ENCODE data around the gene TLK2. TPM values are rescaled to one million over a fixed set of nuclear protein-coding genes. Genes with fewer than 3 reads are reported as not detected.

Gene TLK2
- total RNA-seq, 1 experiment from 2014 or later, result 31.6 TPM

DNA sequence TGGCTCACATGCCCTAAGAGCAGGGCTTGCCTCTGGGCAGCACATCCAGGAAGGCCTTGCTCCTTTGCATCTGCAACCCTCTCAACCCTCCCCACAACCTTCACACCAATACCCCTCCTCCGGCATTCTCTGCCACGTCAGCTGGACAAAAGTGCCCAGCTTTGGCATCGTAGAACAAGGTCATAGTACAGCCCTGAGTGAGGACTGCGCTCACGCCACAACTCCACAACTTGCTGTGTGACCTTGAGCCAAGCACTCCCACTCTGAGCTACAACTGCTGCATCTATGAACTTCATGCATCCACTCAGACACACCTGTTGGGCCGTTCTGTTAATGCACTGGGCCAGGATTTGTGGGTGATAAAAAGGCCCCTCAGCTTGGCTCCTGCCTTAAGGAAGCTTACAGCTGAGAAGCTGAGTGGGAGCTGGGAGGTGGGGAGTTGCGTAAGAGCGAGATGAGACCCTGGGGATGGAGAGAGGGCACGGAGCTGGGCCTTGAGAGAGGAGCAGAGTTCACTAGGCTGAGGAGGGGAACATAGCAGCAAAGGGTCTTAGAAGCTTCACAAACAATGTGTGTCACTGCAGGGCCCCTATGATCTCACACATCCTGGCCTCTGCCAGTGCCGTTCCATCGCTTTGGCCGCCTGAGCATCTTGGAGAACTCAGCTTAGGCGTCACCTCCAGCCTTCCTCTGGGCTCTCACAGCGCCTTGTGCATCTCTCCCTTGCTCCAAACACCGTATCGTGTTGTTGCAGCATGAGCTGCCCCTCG, 140.2 kb downstream of the TLK2 start:
- in situ Hi-C loops (cut with HindIII; ENCODE audit: low sequenced_read_pairs), result no loop called here
- no peak for DNase-seq (ENCODE audit: low spot score)

GRCh38 chr17:62619417-62620155, 141.0 kb downstream of the TLK2 start:
- DNase-seq (ENCODE audit: low spot score), result no peak
- in situ Hi-C loops (cut with HindIII; ENCODE audit: low sequenced_read_pairs), result no loop called here

DNA sequence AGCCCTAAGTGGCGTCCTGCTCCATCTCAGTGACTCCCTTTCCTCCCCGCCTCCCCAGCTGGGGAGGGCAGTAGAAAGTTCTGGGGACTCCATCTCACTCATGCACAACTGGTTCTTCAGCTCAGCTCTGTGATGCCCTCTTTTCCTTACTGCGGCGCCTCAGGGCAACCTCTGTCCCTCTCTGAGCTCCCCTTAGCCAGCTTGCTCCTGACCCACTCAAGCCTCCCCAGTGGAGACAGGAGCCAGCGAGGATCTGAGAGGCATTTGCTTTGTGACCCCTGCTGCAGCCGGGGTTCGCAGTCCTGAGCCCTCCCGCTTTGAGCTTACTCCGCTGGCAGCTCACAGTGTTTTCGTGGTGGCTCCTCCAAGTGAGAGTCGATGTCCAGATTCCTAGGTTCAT, 142.6 kb downstream of the TLK2 start:
- no peak for DNase-seq (ENCODE audit: low spot score)
- in situ Hi-C loops (cut with HindIII; ENCODE audit: low sequenced_read_pairs), result no loop called here

DNA sequence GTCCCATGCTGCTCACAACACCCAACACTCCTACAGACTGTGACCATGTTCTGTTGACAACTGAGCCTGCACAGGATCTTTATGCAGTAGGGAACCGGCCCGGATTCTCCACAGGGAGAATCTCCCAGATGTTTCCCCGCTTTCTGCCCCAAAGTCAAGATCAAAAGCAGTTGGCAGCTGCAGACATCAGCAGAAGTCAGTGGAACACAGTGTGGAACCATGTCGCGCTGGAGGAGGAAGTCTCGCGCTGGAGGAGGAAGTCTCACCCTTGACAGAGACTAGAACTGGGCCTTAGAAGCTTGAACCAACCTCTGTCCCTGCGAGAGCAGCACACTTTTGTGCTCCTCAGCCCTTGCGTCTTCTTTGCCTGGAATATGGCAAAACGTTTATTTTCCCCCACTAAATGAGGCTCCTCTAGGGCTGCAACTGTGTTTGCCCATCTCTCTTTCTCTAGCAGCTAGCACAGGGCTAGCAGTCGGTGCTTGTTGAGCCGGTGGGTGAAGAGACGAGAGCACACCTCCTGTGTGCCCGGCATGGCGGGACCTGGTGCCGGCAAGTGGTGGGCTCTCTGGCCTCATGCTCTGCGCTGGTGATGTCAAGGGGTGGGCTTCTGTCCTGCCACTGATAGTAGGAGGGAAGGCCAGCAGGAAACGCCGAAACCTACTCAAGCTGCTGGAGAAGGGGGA, 146.7 kb downstream of the TLK2 start:
- no peak for DNase-seq (ENCODE audit: low spot score)

GRCh38 chr17:62625870-62626200, 147.2 kb downstream of the TLK2 start:
- in situ Hi-C loops (cut with HindIII; ENCODE audit: low sequenced_read_pairs), result no loop called here

More for the DNA sequence above, 146.7 kb downstream of the TLK2 start:
- in situ Hi-C loops (cut with HindIII; ENCODE audit: low sequenced_read_pairs), result no loop called here

DNA sequence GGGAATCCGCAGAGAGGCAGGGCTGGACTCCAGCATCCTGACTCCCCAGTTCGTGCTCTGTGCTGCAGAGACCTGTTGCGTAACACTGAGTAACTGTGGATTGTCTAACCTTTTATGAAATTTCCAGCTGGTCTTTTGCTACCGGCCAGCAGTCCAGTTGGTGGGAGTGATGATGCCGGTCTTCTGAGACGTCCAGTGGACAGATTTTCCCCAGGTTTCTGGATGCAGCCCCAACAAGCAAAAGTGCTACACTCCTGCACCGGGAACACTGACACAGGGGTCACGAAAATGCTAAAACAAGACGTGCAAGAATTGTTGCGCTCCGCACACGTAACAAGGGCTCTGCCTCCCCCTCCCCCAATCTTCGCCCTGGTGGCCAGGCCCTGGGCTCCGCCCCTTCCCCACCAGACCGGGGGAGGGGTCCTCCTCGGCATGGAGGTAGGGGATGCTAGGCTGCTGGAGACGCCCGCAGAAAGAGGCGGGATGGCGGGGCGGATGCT, 148.1 kb downstream of the TLK2 start:
- in situ Hi-C loops (cut with HindIII; ENCODE audit: low sequenced_read_pairs), result no loop called here
- DNase-seq (ENCODE audit: low spot score), result no peak

More at GRCh38 chr17:62625870-62626200, 147.2 kb downstream of the TLK2 start:
- no peak for DNase-seq (ENCODE audit: low spot score)

DNA sequence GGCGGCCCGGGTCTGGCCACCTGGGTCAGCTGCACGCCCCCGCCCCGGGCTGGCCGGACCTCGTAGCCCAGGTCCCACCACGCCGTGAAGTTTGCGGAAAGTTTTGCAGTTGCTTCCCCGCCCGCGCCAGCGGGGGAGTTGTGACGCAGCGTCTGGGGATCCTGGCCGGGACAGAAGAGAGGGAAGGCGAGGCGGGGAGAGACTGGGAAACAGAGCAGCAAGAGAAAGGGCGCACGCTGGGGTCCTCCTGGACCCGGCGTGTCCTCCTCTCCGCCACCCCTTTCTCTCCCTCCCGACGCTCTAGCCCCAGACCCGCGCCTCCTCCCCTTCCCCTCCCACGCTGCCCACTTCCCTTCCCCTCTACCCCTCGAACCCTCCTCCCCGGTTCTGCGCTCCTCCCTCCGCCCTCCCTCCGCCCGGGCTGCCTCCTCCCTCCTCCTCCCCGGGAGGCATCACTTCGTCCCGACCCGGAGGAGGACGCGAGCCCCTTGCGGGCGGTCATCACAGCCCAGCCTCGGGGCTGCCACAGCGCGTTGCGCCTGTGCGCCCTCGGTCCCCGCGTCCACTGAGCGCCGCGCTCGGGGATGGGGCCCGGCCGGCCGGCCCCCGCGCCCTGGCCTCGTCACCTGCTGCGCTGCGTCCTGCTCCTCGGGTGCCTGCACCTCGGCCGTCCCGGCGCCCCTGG, 148.7 kb downstream of the TLK2 start, which contains the start of gene MRC2:
Gene MRC2, plus strand, starts transcription at position 452 of the 685 bp plus-strand sequence. Its CDS starts 133 bp downstream, at position 585.
- in situ Hi-C loops (cut with HindIII; ENCODE audit: low sequenced_read_pairs), result no loop called here
- DNase-seq (ENCODE audit: low spot score), result no peak

DNA sequence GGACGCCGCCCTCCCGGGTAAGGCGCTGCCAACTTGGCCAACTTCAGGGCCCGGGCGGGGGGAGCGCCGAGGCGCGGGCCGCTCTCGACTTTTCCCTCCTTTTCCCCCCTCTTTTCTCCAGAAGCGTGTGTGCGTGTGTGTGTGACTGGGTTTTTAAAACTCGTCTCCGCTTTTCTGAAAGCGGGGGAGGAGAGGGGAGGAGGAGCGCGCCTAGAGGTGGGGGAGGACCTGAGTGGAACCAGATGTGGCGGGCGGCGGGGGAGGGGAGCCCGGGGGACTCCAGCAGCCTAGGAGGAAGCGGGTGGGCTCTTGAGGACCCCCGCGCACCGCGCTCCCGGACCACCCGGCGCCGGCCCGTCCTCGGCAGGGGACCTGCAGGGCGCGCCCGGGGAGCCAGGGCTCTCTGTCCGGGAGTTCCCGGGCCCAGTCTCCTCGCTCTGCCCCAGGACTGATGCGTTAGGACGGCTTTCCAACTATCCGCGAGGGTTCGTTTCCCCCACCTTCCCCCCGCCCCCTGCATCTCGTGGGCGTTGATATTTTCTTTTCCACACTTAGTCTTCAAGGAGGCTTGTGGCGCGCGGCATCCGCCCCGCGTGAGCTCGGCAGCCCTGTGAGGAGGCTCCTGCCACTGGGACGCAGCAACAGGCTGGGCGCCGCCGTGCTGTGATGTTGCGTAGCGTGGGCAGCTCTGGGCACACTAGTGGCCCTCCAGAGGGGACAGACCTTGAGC, 149.4 kb downstream of the TLK2 start:
- in situ Hi-C loops (cut with HindIII; ENCODE audit: low sequenced_read_pairs), result no loop called here
- DNase-seq (ENCODE audit: low spot score), result no peak

GRCh38 chr17:62628831-62629555, 150.4 kb downstream of the TLK2 start:
- in situ Hi-C loops (cut with HindIII; ENCODE audit: low sequenced_read_pairs), result no loop called here
- no peak for DNase-seq (ENCODE audit: low spot score)

- in situ Hi-C loops (cut with HindIII; ENCODE audit: low sequenced_read_pairs), result no loop called here
- no peak for DNase-seq (ENCODE audit: low spot score)
Measured at GRCh38 chr17:62629556-62630364, 151.1 kb downstream of the TLK2 start.

GRCh38 chr17:62630365-62631085, 151.9 kb downstream of the TLK2 start:
- in situ Hi-C loops (cut with HindIII; ENCODE audit: low sequenced_read_pairs), result no loop called here
- DNase-seq (ENCODE audit: low spot score), result no peak

GRCh38 chr17:62631086-62631935, 152.7 kb downstream of the TLK2 start:
- in situ Hi-C loops (cut with HindIII; ENCODE audit: low sequenced_read_pairs), result no loop called here

GRCh38 chr17:62631936-62632924, 153.6 kb downstream of the TLK2 start:
- in situ Hi-C loops (cut with HindIII; ENCODE audit: low sequenced_read_pairs), result no loop called here
- DNase-seq (ENCODE audit: low spot score), result no peak

More at GRCh38 chr17:62631086-62631935, 152.7 kb downstream of the TLK2 start:
- DNase-seq (ENCODE audit: low spot score), result no peak

DNA sequence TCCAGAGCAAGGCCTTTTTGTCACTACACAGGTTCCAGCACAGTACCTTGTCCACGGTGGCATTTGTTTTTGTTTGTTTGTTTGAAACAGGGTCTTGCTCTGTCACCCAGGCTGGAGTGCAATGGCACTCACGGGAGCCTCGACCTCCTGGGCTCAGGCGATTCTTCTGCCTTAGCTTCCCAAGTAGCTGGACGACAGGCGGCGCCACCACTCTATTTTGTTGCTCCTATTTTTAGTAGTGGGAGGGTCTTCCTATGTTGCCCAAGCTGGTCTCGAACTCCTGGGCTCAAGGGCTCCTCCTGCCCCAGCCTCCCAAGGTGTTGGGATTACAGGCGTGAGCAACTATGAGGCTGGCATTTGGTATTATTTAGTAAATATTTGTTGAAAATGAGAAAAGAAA, 159.2 kb downstream of the TLK2 start:
- DNase-seq (ENCODE audit: low spot score), result no peak
- in situ Hi-C loops (cut with HindIII; ENCODE audit: low sequenced_read_pairs), result no loop called here

- no peak for DNase-seq (ENCODE audit: low spot score)
- in situ Hi-C loops (cut with HindIII; ENCODE audit: low sequenced_read_pairs), result no loop called here
Measured at GRCh38 chr17:62641153-62641552, 162.5 kb downstream of the TLK2 start.
